Forelimb muscle (tissue), 1 donor: Measurements from ENCODE around the gene KIF21B. TPM values are rescaled to one million over a fixed set of nuclear protein-coding genes. Genes with fewer than 3 reads are reported as not detected.

Experiments used
- DNase-seq: peaks from one replicate; pipeline ENCODE4 v3.0.0-alpha.2; 2013; ENCODE audit warnings: low read depth
- polyA plus RNA-seq: library from polyadenylated mRNA; unstranded; fragments of 120-200 nt; gene quantifications from one replicate; pipeline ENCODE4 v1.2.1, GENCODE V29; 2013; ENCODE audit not compliant: insufficient read length

The KIF21B gene, protein sequence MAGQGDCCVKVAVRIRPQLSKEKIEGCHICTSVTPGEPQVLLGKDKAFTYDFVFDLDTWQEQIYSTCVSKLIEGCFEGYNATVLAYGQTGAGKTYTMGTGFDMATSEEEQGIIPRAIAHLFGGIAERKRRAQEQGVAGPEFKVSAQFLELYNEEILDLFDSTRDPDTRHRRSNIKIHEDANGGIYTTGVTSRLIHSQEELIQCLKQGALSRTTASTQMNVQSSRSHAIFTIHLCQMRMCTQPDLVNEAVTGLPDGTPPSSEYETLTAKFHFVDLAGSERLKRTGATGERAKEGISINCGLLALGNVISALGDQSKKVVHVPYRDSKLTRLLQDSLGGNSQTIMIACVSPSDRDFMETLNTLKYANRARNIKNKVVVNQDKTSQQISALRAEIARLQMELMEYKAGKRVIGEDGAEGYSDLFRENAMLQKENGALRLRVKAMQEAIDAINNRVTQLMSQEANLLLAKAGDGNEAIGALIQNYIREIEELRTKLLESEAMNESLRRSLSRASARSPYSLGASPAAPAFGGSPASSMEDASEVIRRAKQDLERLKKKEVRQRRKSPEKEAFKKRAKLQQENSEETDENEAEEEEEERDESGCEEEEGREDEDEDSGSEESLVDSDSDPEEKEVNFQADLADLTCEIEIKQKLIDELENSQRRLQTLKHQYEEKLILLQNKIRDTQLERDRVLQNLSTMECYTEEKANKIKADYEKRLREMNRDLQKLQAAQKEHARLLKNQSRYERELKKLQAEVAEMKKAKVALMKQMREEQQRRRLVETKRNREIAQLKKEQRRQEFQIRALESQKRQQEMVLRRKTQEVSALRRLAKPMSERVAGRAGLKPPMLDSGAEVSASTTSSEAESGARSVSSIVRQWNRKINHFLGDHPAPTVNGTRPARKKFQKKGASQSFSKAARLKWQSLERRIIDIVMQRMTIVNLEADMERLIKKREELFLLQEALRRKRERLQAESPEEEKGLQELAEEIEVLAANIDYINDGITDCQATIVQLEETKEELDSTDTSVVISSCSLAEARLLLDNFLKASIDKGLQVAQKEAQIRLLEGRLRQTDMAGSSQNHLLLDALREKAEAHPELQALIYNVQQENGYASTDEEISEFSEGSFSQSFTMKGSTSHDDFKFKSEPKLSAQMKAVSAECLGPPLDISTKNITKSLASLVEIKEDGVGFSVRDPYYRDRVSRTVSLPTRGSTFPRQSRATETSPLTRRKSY (N-terminal part only)
- polyA plus RNA-seq, result 0.73 TPM

DNA sequence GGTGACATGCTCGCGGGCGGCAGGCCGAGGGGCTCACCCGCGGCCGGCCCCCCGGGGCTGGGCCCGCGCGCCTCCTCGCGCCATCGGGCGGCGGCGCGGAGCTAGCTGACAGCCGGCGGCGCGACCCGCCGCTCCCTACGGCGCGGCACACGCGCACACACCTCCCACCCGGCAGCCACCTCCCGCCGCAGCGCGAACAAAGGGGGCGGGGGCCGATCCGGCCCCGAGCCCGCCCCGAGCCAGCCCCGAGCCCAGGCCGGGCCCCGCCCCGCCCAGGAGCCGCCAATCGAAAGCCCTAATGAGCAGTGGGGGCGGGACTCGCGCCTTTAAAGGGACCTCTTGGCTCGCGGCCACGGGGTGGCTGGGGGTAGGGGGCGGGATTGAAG is at the start of gene KIF21B:
TSS of gene KIF21B (minus strand) at position 198 of the 386 bp plus-strand sequence. CDS start 331 bp downstream, outside the sequence.
- DNase-seq, result peak; percentile 22

DNA sequence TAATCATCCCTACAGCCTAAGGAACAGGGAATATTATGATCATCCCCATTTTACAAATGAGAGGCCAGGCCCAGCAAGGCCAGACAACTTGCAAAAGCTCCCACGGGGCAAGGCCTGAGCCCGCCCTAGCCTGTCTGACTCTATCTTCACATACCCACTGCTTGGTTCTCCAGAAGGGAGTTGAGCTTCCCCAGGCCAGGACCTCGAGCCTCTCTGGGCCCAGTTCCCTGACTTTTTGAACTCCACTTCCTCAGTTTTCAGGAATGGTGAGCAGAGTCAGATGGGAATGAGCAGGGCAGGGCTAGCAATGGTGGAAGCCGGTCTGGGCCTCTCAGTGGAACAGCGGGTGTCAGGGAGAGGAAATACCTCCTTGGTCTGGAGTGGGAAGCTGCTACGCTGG is 49.4 kb upstream of the KIF21B start:
- DNase-seq, result no peak

DNA sequence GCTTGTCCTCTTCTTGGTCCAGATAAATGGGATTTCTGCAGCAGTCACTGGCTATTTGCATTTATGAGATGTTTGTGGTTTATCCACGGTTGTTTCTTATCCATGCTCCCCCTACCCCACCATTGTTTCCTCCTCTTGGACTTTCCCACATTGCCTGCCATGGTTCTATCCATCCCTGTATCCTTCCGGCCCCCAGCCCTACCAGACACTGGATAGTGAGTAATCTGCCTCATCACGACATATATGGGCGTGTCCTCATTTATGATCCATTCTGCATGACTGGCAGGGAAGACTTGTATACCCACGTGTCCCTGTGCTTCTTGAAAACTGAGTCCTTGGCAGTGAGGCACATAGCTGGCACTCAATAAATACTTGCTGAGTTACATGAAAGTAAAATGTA is 48.6 kb upstream of the KIF21B start:
- DNase-seq, result no peak

DNA sequence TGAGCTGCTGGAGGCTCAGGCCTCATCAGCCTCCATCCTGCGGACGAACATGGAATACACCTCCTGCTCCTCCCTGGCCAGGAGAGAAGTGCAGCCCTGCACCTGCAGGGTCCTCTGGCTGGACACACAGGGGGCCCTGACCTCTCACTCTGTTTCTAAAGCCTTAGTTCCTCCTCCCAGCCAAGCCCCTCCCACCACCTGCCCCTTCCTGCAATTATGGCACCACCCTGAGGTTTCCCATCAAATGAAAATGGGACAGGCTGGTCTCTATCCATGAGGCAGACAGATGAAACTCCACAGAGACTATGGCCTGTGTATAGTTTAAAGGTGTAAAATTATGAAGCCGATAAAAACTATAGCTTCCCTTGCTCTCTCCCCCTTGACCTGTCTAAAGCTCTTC is 46.1 kb upstream of the KIF21B start:
- DNase-seq, result no peak

DNA sequence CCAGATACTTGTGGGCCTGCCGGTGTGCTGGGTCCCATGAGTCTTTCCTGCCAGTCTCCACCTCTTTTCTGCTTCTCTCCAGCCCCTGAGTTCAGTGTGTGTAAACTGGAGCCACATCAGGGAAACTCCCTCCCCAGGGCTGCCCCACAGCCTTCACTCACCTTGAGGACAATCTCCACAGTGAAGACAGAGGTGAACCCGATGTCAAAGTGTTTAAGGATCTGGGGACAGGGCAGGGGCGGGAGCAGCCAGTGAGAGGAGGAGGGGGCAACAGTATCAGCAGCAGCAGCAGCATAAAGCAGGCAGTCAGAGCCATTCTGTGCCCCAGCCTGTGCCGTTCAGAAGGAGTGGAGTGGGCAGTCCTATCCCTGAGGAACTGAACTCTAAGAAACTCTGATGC is 45.5 kb upstream of the KIF21B start:
- DNase-seq, result no peak

DNA sequence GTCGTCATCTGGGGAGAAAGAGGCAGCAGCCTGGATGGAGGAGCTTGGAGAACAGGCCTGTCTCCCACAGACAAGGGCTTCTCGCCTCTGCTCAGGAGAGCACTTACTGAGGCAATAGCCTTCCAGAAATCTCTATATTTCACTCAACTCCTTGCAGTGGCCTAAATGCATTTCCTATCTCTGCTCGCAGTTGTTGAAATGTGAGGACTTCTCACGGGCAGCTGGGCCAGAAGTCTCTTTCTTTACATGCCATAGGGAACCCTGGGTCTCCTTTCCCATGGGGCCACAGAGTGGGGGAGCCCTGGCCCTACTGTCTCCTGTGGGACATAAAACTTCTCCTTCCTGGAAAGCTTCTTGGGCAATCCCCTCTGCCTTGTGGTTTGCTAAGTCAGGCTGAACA is 43.5 kb upstream of the KIF21B start:
- no peak for DNase-seq

DNA sequence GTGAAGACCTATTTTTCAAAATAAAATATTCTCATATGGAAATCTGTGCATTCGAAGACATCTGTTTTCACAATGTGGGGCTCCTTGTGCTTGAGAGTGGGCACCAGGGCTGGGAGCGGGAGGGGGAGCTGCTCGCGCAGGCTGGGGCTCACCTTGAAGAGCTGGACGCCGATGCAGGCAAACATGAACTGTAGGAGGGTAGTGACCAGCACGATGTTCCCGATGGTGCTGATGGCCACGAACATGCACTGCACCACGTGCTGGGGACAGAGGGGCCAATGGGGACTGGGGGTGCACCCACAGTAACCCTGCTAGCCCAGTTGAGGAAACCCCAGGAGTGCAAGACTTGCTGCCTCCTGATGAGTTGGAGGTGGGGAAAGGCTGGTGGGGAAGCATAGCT is 42.2 kb upstream of the KIF21B start:
- DNase-seq, result no peak

DNA sequence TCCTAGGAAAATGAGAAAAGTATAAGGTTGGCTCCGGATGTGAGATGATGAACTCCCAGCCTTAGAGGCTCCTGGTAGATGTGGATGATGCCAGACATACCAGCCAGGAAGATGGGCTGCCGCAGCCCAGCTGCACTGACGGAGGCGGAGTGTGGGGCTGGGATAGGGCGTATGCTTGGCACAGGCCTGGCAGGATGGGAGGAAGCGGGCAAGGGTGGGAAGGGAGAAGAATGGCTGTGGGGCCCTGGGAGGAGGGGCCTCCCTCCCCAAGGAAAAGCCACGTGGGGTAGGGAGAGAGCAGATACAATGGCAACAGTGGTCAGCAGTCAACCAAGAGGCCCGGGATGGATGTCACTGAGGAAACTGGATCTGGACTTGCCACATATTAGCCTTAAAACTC is 41.3 kb upstream of the KIF21B start:
- DNase-seq, result no peak

DNA sequence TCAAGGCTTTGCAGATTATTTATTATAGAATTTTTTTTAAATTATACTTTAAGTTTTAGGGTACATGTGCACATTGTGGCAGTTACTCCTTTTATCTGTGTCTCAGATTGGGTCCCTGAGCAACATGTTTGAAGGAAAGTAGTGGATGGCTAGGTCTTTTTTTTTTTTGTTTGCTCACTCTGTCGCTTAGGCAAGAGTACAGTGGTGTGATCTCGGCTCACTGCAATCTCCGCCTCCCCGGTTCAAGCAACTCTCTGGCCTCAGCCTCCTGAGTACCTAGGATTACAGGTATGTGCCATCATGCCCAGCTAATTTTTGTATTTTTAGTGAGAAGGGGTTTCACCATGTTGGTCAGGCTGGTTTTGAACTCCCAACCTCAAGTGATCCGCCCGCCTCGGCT is 39.6 kb upstream of the KIF21B start:
- no peak for DNase-seq

DNA sequence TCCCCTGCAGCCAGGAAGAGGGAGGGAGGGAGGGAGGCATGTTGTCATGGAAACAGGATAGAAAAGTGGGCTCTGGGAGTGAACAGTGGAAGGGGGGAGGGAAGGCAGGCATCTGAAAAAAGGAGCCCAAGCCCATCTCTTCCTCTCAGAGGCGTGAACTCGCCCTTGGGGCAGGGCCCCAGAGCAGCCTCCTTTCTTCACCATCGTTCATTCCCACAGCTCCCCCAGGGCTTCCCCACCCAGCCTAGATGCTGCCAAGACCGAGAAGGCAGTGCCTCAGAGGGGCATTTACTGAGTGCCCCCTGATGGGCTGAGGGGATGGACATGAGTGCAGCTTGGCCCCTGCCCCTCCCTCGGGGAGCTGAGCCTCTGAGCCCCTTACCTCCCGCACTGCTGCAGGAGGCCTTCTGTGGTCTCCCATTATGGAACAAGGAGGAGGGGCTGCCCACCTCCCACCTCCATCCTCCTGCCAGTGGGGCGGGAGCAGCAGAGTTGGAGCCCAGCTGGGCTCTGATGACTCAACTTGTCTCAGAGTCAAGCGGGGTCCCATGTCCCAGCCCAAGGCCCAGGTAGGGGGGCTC is 39.1 kb upstream of the KIF21B start:
- DNase-seq, result no peak

DNA sequence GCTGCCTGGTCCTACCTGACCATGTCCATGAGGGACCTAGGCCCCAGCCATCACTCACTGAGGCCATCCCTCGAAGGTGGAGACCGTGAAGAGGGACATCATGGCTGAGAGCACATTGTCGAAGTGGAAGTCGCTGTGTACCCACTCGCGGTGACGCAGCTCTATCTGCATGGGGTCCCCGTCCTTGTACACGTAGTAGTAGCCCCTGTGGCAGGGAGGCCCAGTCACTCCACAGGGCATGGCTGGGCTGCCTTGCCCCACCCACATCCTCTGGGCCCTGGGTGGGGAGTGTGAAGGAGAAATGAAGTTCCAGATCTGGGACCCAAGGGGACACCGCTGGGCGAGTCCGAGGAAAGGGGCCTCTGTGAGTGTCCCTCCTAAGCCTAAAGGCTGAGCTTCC is 38.4 kb upstream of the KIF21B start:
- no peak for DNase-seq

DNA sequence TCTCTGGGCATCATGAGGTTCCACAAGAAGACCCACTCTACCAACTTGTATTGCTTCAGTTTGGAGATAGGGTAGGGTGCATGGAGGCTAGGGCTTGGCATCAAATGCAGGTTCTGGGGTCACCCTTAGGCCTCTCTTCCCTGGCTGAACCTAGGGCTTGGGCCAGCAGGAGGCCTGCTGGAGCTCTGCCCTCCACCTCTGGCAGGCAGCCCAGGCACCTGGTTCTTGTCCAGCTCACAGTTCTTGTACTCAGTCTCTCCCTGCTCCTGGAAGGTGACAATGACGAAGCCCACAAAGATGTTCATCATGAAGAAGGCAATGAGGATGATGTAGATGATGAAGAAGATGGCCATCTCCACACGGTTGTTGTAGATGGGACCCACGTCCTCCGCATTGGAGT is 37.5 kb upstream of the KIF21B start:
- no peak for DNase-seq

DNA sequence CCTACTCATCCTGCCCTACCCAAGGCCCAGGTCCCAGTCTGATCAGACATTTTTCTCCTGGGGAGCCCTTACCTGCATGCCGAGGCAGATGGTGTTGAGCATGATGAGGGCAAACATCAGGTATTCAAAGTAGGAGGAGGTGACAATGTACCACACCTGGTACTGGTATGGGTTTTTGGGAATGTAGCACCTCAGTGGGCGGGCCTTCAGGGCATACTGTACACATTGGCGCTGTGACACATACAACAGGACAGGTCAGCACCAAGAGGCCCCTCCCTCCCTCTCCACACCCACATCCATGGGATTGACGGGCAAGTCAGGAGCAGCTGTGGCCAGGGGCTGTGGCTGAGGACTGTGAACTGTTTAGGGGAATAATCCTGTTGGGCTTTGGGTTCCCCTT is 37.1 kb upstream of the KIF21B start:
- no peak for DNase-seq

DNA sequence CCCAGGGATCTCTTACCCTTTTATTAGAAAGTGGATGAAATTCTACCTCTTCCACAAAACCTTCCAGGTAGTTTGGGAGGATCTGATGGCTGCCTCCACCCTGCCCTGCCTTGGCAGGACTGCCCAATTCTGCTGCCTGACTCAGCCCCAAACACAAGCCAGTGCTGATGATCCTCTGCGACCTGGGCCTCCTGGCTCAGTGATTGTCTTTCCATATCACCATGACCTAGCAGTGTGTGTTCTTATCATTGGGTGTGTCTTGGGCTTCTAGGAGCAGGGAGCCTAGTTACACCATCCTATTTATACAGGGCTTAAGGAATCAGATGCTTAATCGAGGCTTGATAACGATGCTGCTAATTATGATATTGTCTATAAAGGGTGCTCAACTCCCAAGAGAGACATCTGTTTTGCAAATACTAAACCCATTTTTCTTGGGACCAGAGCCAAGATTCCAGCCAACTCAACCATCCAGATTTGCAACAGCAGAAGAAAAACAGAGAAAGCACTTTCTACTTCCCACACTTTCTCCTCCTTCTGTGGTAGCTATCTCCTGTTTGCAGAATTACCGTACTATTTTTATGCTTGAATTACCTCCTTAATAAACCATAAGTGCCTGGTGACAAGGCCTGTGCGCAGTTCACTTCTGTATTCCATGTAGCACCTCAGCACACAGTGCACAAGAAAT is 36.5 kb upstream of the KIF21B start:
- no peak for DNase-seq

DNA sequence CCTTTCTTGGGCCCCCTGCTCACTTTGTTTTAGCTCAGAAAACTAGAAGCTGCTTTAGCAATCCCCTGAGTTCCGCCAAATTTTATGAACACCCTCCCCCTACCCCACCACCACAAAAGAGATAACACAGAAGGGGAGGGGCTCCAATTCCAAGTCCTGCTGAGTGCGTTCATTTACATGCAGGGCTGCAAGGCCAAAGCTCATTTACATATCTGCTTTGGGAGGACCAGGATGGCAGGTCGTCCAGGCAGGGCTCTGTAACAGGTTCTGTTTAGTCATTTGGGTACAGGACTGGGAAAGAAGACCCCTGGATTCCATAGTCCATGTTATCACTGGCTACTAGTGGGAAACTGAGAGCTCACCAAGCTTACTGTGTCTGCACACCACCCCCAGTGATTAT is 35.9 kb upstream of the KIF21B start:
- DNase-seq, result no peak

DNA sequence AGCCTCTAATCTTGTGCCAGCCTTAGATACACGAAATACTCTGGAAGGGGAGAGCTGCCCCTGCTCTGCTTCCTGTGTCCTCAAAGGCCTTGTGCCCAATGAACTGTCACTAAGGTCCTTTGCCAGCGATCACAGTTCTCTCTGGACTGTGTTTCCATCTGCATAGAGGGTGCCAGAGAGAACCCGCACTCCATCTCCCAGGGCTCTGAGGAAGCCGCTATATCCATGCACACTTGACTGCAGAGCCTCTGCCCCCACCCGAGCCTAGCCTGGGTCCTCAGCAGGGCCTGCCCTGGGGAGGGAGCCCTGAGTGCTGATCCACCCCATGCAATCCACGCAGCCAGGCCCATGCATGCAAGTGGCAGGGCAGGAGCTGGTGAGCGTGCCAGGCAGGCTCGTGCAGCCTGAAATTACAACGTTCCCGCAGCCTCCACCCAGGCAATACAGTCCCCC is 30.6 kb upstream of the KIF21B start:
- DNase-seq, result no peak

DNA sequence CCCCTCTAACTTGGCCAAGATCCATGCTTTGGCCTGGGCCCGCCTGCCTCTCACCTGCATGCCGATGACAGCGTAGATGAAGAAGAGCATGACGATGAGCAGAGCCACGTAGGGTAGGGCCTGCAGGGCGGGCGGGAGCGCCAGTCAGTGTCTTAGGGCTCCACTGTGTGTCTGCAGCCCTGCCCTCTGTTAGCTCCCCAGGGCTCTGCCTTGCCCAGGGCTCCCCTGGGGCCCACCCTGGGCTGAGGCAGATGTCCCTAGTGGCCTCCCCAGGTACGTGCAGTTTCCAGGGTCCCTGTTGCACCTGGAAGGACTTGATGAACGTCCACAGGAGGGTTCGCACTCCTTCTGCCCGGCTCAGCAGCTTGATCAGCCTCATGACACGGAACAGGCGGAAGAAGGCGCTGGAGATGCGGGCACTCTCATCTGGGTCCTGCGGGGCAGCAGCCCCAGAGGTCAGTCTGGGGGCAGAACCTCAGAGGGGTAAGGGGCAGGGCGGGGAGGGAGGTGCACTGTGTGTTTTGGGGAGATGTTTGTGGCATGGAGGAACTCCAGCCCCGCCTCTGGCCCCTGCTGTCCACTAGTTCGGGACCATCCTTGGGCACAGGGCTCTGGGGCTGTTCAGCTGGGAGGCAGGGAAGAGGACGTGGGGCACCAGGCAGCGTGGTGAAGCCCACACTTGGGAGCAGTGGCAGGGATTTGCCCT is 29.8 kb upstream of the KIF21B start:
- DNase-seq, result no peak

DNA sequence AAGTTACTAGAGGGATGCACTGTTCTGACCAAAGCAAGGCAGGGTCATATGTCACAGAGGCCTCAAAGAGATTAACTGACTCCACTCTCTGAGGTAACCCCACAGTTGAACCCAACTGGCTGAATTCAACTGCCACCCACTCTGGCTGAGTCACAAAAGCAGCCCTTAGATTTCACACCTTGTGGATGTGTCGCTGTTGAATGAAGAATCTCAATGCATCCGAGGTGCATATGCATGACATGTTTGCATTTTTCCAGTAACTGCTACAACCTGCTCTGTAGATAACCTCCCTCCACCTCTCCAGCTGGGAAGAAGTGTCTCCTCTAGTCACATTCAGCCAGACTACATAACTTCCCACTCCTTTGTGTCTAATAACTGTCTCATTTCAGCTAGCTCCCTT is 27.9 kb upstream of the KIF21B start:
- DNase-seq, result no peak

DNA sequence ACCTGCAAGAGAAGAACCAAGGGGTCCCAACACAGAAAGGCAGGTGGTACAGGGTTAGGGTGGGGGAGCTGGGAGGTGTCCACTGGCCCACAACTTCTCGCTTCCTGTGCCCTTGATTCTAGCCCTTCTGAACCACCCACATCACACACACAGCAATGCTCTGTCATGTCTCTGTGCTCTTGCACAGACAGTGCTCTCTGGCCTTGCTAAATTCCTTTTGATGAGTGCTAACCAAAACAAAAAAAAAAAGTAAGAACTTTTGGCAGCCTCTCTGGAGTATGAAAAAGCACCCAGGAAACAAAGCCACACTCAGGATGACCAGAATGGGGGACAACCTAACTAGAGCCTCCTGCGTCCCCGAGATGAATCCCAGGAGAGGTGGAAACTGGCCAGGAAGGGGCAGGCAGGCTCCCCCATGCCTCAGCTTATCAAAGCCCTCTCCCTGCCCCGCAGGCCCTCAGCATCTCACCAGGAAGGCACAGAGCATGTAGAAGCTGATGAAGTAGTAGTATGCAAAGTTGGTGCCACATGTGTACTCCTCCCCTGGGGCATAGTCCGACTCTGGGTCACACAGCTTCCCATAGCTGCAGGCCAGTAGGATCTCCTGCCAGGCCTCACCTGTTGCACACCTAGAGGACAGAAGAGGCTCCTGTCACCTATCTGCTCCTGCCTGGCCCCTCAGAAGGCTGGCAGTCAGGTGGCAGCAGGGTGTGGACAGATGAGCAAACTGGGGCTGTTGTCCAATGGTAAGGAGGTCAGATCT is 27.2 kb upstream of the KIF21B start:
- DNase-seq, result no peak
